ENCODE results near the gene FUCA1.

GRCh38 chr1:23872421-23872820 is 4.3 kb upstream of the FUCA1 start:
- TF ChIP-seq CTCF (IDR thresholded peaks at IDR 0.05 in 2 of 3, conservative IDR thresholded peaks at IDR 0.05 in 1 of 3; ENCODE audit: borderline replicate concordance in 1 of 3, insufficient read depth in 1 of 3, low read depth in 2 of 3, low read length in 2 of 3) (no peak), REST (IDR thresholded peaks at IDR 0.05; ENCODE audit: low read depth) (no peak), ZNF274 (IDR thresholded peaks at IDR 0.05; ENCODE audit: low read depth, low read length) (no peak), POLR2AphosphoS5 (IDR thresholded peaks at IDR 0.05; ENCODE audit: low read depth, low read length) (no peak), FOSL1 (IDR thresholded peaks at IDR 0.05; ENCODE audit: low read depth) (no peak), ZFX (IDR thresholded peaks at IDR 0.05) (no peak), POLR2A (IDR thresholded peaks at IDR 0.05; ENCODE audit: borderline replicate concordance, extremely low read depth, insufficient read depth, insufficient read length) (no peak), ZBTB33 (IDR thresholded peaks at IDR 0.05; ENCODE audit: extremely low read depth, insufficient replicate concordance, low read length) (no peak), RAD21 (IDR thresholded peaks at IDR 0.05; ENCODE audit: low read depth) (no peak), TCF7L2 (IDR thresholded peaks at IDR 0.05; ENCODE audit: borderline replicate concordance, extremely low read depth, insufficient read depth, insufficient read length) (no peak), EZH2 (IDR thresholded peaks at IDR 0.05) (no peak)

Data from HCT116 (cell line).